ENCODE measurements around the gene UQCRQ.

The UQCRQ gene

DNA sequence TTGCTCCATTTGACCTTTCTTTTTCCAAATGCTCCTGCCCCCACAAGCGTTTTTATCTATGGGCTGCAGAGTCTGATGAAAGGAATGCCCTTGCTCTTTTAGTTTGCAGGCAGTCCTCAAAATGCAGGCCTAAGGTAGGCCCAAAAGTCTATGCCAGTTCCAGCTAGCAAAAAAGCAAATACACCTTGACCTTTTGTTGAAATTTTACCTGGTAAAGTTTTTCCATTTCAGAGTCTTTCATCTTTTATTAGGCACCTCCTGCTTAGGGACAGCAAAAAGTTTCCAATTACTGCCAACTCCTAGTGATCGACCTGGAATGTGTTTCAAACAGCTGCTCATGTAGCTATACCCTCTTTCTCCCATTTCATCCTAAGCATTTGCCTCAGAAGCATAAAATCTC, 4.4 kb downstream of the UQCRQ start:
- no peak for DNase-seq (ENCODE audit: low read depth, low spot score)

DNA sequence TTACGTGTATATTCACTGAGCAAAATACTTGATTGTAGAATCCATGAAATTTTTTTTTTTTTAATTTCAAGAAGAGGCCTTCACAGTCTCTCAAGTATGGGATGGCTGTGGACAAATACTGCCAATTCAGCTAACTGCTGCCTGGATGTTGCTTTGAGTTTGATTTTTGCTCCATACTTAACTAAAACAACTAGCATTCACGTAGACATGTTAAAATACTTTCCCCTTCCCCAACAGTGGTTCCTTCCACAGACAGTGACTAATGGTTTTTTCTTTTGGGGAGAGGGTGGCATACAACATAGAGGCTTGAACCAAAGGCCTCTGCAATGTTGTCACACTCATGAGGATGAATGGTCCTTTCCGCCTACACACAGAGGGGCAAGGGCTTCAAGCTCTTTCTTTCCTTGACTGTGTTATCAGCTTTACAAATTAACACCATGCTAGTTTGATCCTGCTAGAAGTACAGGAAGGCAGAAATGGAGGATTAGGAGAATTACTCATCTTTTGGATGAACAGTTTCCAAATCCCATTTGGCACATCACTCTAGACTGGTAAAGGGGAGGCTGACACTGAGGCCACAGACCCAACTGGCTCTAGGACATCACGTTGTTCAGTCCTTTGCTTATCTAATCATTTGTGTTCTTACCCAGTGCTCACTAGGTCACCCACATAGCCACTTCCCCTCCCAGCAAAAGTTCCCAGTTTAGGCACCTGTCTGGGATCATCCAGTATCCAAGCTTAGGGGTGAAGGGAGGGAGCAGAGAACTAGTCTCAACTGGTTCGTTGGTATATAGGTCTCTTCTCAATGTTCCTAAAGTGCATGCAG, 5.2 kb downstream of the UQCRQ start:
- DNase-seq (ENCODE audit: low read depth, low spot score) = no peak

DNA sequence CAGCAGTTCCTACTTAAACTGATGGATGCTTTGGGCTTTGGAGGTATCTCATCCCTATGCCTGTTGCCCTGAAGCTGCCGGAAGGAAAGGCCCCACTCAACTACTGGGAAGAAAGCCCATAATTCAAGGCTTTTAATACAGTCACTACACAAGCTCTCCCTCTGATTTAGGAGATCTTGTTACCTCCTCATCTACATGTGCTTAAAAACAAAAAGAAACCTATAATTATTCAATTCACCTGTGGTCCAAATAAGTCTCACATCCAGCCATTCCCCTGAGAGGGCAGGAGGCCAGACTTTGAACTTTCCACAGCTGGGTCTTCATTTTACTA, 6.3 kb downstream of the UQCRQ start:
- no peak for DNase-seq (ENCODE audit: low read depth, low spot score)

DNA sequence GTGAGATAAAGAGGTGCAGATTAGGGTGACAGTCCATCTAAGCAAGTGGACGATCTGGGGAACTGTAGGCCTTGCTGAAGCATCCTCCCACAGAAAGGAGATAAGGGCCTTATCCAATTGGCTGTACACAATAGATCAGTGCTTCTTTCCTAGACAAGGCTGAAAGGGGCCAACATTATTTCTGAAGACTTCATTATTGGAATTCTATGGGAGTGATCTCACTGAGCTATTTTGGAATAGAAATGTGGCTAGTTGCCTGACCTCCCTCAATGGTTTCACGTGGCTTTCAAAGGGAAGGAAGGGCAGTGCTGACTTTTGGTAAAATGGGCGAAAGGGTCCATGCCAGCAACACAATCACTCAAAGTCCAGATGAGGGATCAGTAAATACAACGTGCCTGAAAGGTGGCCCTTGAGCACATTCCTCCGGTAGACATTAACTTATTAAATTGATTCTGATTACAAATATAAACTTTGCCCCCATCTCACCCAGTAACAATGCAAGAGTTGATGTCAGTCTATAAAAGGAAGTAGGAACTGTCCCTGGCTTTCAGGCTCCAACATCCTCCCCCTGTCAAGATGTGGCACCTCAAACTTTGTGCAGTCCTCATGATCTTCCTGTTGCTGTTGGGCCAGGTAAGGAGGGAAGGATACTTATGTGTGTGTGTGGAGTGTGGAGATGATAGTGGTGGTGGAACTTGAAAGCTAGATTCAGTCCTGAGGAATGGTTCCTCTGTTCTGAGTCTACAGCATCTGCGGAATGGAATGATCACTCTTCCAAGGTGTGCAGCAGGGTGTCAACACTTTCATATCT, 6.9 kb downstream of the UQCRQ start, which contains the start of gene LEAP2:
Gene LEAP2, plus strand, starts transcription at position 550 of the 811 bp plus-strand sequence. Its CDS starts 27 bp downstream, at position 577.
- no peak for DNase-seq (ENCODE audit: low read depth, low spot score)

DNA sequence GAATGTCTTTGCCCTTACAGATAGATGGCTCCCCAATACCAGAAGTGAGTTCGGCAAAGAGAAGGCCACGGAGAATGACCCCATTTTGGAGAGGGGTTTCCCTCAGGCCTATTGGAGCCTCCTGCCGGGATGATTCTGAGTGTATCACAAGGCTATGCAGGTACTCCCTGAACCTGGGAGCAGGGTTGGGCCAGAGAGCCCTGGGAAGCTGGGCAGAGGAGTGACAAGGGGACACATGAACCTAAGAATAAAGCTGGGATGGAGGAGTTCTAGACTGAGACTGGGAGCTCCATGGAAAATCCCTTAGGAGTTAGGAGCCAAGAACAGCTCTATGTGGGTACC, 7.5 kb downstream of the UQCRQ start:
- no peak for DNase-seq (ENCODE audit: low read depth, low spot score)

DNA sequence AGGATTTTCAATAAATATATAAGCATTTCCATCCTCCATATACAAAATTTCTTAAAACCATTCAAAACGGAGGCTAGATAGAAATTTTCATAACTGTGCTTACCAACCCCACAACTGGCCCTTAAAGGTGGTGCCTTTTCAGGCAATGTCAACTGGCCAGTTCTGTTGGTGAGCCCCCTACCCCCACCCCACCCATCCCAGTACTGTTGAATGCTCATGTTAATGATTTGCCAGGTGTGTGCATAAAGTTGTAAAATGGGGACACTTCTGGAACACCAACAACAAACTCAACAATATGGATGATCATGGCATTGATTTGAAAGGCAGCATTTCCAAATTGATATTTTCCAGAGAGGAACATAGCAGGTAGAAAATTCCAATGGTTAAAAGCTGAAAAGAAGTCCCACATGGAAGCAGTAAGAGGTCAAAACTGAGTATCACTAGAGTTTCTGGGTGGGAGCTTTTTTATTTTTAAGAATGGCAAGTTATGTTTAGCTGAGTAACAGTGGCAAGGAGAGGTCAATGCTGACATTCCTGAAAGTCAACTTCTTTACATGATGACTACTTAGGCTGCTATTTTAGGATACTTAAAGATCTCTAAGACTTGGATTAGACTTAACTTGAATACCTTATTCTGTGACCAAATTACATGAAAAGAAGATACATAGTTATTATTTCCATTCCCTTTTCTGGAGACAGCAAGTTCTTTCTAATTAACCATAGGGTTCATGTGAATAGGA, 9.7 kb downstream of the UQCRQ start:
- no peak for DNase-seq (ENCODE audit: low read depth, low spot score)

DNA sequence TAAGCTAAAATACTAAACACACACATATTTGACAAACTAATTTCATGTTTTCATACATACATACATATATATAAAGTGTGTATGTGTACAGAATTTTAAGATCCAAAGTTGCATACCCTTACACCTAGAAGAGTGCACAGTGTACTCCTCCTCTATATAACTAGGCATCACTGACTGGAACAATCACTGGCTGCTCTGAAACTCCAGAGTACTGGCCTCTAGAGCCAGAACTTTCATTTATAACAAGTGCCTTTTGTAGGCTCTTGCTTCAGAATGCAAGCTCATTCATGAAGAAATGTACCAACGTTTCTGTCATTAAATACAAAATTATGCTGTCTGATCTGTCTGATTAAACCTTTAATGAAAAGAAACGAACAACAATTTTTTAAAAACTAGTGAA, 11.0 kb downstream of the UQCRQ start:
- no peak for DNase-seq (ENCODE audit: low read depth, low spot score)

DNA sequence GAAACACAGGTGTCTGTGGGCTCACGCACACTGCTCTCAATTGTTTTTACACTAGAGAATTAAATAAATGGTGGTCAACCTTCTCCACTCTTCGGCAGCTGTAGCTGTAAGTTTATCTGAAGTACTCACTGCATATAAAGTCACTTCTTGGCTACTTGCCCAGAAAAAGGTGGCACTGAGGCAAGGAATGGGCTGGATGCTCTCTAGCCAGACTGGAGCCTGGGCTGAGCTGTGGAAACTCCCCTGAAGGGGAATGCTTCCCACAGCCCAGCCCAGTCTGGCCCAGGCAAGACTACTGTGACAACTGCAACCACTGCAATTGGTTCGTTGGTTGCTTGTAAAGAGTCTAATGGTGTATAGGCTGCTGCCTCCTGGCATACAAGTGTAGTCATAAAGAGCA, 11.5 kb downstream of the UQCRQ start:
- no peak for DNase-seq (ENCODE audit: low read depth, low spot score)

DNA sequence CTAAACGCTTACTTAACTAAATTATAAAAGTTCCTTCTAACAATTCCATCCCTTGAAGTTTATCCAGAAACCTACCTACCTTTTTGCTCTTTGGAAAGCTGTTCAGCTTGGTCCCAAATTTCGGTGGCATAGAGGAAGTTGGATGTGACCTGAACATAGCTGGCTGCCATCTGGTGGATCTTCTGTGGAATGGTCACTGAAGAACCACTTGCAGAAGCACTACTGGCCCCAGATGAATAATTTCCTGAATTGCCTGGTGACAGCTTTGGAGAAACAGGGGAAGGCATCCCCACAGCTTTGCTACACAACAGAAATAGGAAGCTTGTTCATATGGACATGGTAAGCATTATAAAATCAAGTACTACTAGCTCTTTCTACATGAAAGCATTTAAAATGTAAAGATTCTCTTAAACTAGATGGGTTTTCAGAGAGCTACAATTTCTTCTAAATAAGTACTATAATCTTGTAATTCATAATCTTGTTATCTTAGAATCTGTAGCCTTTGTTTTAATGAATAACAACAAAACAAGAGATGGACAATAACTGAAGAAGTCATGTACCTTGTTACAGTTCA, 16.9 kb downstream of the UQCRQ start:
- DNase-seq (ENCODE audit: low read depth, low spot score) = no peak

DNA sequence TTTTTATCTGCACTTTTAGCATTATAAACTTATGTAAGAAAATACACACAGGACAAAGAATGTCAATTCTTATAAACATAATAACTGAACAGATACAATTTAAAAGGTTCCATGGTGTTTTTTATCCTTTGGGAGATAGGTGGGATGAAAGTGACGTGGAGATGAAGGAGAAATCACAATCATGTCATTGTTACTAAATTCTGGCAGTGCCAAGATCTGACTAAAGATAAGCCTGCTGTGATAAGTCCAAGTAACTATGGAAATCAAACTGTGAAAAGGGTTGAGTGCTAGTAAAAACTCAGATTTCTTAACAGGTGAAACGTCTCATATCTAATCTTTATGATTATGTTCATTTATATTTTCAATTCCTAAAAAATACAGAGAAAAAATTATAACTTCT, 18.1 kb downstream of the UQCRQ start:
- no peak for DNase-seq (ENCODE audit: low read depth, low spot score)

DNA sequence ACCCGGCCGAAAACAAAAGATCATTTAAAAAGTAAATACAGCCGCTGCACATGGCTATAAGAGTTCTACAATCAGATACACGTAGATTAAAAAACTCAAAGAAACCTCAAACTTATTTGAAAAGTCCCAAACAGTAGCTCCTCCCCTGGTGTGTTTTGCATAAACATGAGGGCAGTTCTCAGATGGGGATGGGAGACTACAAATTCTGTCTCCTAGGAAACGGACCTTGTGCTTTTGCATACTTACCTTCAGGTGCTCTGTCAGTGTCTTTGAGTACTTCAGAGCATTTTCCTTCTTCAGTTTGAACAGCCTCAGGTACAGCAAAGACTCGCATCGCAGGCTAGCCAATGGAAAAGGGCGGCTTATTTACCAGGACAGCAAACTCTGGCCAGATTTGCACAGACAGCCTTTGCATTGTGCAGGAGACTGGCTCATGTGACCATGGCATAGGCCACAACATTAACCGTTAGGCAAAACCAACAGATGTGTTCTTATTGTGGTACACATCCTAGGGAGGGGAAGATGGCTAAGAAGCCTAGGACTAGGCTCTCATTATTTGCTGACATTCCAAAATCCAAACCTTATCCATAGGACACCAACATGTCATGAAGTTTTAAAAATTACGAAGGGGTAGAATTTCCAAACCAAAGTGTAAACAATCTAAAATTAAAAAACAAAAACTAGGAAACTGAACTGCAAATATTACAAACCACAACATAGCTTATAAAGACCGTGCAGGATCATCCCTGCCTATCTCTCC, 19.8 kb downstream of the UQCRQ start:
- DNase-seq (ENCODE audit: low read depth, low spot score) = no peak

DNA sequence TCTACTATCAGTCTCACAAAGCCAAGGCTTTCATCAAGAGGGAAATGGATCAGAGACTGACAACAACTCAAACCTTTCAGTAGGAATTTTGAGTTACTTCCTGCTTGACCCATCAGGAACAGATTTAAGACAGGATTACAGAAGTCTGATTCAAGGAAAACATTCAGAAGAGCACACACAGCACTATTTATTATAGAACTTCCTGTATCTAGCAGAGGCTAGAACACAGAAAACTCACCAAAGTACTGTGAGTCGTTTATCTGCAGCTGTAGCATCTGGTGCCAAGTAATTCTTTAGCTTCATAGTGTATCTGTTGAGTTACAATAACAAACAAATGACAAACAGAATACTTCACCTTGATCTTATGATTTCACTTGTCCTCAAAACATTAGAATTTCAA, 20.8 kb downstream of the UQCRQ start:
- DNase-seq (ENCODE audit: low read depth, low spot score) = no peak

DNA sequence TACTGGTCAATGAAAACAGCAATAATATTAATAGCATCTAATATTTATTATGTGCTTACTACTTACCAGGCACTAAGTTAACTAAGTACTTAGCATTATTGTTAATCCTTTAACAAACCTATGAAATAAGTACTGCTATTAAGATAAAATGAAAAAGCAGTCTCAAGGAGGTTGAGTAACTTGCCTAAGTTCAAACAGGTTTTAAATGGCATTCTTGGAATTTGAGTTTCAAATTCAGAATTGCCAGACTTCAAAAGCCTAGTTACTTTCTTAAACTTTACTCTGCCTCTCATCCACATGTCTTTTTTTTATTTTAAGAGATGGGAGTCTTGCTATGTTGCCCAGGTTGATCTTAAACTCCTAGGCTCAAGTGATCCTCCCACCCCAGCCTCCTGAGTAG, 23.1 kb downstream of the UQCRQ start:
- no peak for DNase-seq (ENCODE audit: low read depth, low spot score)

DNA sequence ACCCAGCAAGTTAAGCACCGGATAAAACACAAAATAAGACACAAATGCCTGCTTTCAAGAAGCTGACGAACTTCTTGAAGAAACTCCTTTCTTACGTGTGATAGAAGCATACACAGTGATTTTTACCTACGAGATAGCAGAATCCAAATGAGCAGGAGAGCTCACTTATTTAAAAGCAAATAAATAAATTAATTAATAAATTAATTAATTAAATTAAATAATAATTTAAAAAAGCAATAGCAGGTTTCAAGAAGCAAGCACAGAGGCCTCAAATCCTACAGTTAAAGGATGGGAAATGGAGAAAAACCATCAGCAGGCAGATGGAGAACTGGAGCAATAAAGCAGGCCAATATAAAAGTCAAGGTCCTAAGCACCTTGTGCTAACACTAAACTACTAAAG, 24.4 kb downstream of the UQCRQ start:
- DNase-seq (ENCODE audit: low read depth, low spot score) = no peak

DNA sequence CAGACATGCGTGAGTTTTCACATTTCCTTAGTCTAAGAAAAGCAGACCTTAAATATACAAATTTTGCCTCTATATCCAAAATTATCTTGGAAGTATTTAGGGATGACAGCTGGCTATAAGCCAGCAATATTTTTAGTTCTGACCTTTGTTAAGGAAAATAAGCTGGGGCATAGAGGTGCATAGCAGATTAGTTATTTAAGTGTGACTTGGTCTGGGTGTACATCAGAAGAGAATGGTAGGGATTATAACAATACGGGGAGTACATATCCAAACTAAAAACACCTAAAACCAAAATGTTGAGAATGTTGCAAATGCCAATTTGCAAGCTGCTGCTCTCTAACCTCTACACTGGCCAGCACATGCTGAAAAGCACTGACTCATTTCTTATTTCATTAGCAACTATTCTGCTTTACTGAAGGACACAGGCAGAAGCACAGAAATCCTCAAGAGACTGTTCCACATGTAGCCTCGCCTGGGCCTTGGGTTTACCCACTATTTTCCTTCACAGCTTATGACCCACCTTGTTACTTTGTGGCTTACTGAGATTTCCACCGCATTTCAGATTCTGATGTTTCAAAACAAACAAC, 29.4 kb downstream of the UQCRQ start:
- DNase-seq (ENCODE audit: low read depth, low spot score) = no peak

DNA sequence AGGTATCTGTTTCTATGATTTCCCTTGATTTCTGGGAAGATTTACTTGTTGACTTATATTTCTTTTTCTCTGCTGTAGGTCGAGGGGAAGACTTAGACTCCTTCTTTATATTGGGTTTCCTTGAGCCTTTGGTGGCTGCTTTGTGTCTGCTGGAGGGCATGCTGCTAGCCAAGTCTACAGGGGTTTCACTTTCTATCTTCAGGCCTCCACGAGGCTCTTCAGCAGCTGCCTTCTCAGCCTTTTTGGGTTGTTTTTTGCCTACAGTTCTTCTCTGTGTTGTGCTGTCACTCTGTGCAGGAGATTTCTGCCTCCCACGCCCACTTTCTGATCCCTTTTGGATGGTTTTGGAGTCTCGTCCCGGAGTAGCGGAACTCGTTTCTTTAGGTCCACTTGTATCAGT, 30.2 kb downstream of the UQCRQ start:
- DNase-seq (ENCODE audit: low read depth, low spot score) = no peak

DNA sequence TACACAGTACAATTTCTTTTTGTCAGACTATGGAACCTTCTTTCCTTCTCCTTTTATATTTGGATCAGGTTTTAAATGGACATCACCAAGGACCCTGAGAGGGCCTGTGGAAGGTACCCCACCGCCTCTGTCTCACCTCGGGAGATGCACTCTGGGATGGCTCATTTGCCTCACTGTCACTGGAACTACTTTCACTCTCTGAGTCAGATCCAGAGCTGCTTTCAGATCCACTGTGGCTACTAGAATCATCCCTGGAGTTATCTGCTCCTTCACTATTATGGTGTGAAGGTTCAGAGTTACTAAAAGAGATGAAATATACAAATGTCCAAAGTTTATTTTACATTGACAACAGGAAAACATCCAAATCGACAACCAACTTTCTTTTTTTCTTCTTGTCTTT, 31.7 kb downstream of the UQCRQ start:
- DNase-seq (ENCODE audit: low read depth, low spot score) = no peak

DNA sequence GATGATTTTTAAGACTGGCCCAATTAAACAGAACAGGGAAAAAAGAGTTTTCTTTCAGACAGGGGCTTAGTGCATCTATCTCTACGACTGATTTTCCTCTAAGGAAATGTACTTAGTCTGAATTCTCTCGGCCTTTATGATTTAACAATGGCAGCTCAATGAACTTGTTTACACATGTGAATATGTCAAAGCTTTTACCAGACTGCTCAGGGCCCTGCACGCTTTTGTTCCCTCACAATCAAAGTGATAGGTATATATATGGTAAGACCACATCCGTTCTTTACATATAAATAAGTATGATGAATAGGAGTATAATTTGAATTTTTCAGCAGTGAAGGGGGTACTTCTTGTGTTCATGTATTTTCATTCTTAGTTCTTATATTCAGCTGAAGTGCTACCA, 34.6 kb downstream of the UQCRQ start:
- no peak for DNase-seq (ENCODE audit: low read depth, low spot score)

DNA sequence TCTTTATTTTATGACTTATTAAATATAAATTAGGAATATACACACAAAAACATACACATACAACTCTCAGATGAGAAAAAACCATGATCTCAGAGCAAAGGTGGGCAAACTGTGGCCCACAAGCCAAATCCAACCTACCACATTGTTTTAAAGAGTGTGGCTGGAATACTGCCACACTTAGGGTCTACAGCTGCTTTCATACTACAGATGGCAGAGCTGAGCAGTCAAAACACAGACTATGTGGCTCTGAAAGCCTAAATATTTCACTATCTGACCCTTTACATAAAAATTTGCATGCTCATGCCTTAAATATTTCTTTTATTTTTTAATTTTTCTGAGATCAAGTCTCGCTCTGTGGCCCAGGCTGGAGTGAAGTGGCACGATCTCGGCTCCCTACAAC, 35.3 kb downstream of the UQCRQ start:
- no peak for DNase-seq (ENCODE audit: low read depth, low spot score)

DNA sequence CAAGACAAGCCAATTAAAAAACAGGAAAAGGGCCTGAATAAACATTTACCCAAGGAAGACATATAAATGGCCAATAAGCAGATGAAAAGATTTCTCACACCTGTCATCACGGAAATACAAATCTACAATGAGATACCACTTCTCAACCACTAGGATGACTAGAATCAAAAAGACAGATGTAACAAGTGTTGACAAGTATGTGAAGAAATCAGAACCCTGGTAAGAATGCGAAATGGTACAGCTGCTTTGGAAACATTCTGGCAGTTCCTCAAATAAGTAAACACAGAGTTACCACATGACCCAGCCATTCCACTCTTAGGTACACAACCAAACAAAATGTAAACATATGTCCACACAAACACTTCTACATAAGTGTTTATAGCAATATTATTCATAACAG, 39.5 kb downstream of the UQCRQ start:
- DNase-seq (ENCODE audit: low read depth, low spot score) = no peak

DNA sequence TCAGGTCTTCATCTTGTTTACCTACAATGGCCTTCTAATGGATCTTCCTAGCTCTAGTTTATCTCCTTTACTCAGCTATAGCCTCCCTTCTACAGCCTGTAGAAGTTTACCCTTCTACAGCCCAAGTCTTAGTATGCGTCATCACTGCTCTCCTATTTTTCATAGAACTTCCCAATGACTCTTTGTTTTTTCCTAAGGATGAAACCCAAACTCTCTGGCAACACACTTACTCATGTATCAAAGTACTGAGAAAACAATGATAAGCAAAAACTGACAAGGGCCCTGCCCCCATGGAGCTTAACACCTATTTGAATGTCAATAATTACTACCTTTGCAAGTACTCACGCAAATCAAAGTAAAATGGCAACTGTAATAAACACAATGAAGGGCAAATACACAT, 40.7 kb downstream of the UQCRQ start:
- DNase-seq (ENCODE audit: low read depth, low spot score) = no peak

All from activated CD4-positive, CD25-positive, alpha-beta regulatory T cell treated with anti-CD3 and anti-CD28 coated beads, Interleukin-2, amount 50 U/mL, for 16 hours (primary cell).